ENCODE measurements around the gene ACSL5. TPM values are rescaled to one million over a fixed set of nuclear protein-coding genes. Genes with fewer than 3 reads are reported as not detected.
A peak's percentile ranks its signal among the peaks of the same experiment; 100 is the strongest.

Gene ACSL5
- total and polyA plus RNA-seq, 2 donors (not counting 3 experiments of a cell fraction or from before 2014, with no cell fraction given), result 1.5 to 2.1 TPM

- intact Hi-C loops (cut with micrococcal nuclease), result no loop called here
- H3K4me1 ChIP-seq (ENCODE audit: control insufficient read depth, extremely low read depth, insufficient read depth, low read length), result peaks cover 23% of the 10 kb centered on the region
These were observed 9.4 kb downstream of the ACSL5 start for GRCh38 chr10:112383325-112383724.

GRCh38 chr10:112384141-112384540 is 10.2 kb downstream of the ACSL5 start:
- no TSS peak for BruUV-seq (replicated peaks)
- intact Hi-C loops (cut with micrococcal nuclease), result no loop called here

More at GRCh38 chr10:112383325-112383724, 9.4 kb downstream of the ACSL5 start:
- Histone ChIP-seq H3K79me2 (ENCODE audit: control insufficient read depth, insufficient read depth, low read length) (no peaks in the 10 kb centered on the region), H3K36me3 (ENCODE audit: control insufficient read depth in 2 of 2, extremely low read depth in 1 of 2, insufficient read depth in 2 of 2, low read length in 2 of 2) (no peaks in the 10 kb centered on the region), H3K27ac (ENCODE audit: insufficient read depth, low read depth, low read length) (no peak overlapping the region), H4K20me1 (replicated peaks; ENCODE audit: control insufficient read depth, extremely low read depth, insufficient read depth, low read length) (no peaks in the 10 kb centered on the region), H3K9ac (replicated peaks; ENCODE audit: extremely low read depth, insufficient read depth, low read length) (no peak overlapping the region), H3K27me3 (ENCODE audit: control insufficient read depth in 2 of 2, insufficient read depth in 2 of 2, low read length in 2 of 2) (no peaks in the 10 kb centered on the region), H2AFZ (ENCODE audit: low read depth, low read length) (no peak overlapping the region), H3K4me3 (replicated peaks in 1 of 3; ENCODE audit: insufficient read depth in 1 of 3, low read depth in 1 of 3, low read length in 3 of 3) (no peak overlapping the region), H3K9me3 (replicated peaks; ENCODE audit: control insufficient read depth, insufficient read depth, low read length) (no peaks in the 10 kb centered on the region), H3K9me1 (replicated peaks; ENCODE audit: control insufficient read depth, extremely low read depth, insufficient read depth, low read length) (no peaks in the 10 kb centered on the region), H3K4me2 (ENCODE audit: insufficient read depth, low read length) (no peak overlapping the region)
- peak; percentile 90 for FAIRE-seq
- TF ChIP-seq JUN (IDR thresholded peaks at IDR 0.05; ENCODE audit: borderline replicate concordance, insufficient read depth, insufficient read length, low read depth) (no peak), FOS (IDR thresholded peaks at IDR 0.05; ENCODE audit: borderline replicate concordance, insufficient read depth, low read length) (peak; percentile 90), GATA2 (IDR thresholded peaks at IDR 0.05; ENCODE audit: insufficient read depth, insufficient read length, low read depth, low read length) (peak; percentile 89), EZH2 (IDR thresholded peaks at IDR 0.05; ENCODE audit: borderline replicate concordance, low read depth, low read length, severe bottlenecking) (no peak), POLR2AphosphoS5 (IDR thresholded peaks at IDR 0.05; ENCODE audit: insufficient read depth, low read depth, low read length) (peak; percentile 56)
- POLR2A ChIA-PET, result interaction anchor here (1.7 kb wide), 1 partner anchor 22 kb away, joined by 5 read pairs; no protein-coding TSS in a partner anchor
- peak; percentile 77 for DNase-seq (ENCODE audit: low read depth, low spot score)
- CTCF ChIA-PET, result interaction anchor here (0.8 to 3.7 kb wide), 8 partner anchors 9 to 89 kb away, joined by 3 to 18 read pairs (median 4); partner anchors contain the start of gene ACSL5
- dilution Hi-C loops (cut with MboI; ENCODE audit: extremely low pct_ligation_motif_present, low sequenced_read_pairs), result no loop called here
- BruUV-seq (replicated peaks), result no TSS peak

More at GRCh38 chr10:112384141-112384540, 10.2 kb downstream of the ACSL5 start:
- no peaks in the 10 kb centered on the region for H3K36me3 ChIP-seq (ENCODE audit: control insufficient read depth in 2 of 2, extremely low read depth in 1 of 2, insufficient read depth in 2 of 2, low read length in 2 of 2)
- no peaks in the 10 kb centered on the region for H3K79me2 ChIP-seq (ENCODE audit: control insufficient read depth, insufficient read depth, low read length)
- no peak overlapping the region for H3K4me2 ChIP-seq (ENCODE audit: insufficient read depth, low read length)
- H3K27me3 ChIP-seq (ENCODE audit: control insufficient read depth in 2 of 2, insufficient read depth in 2 of 2, low read length in 2 of 2), result no peaks in the 10 kb centered on the region
- no peaks in the 10 kb centered on the region for H3K9me3 ChIP-seq (replicated peaks; ENCODE audit: control insufficient read depth, insufficient read depth, low read length)
- no peak overlapping the region for H3K27ac ChIP-seq (ENCODE audit: insufficient read depth, low read depth, low read length)
- H3K9me1 ChIP-seq (replicated peaks; ENCODE audit: control insufficient read depth, extremely low read depth, insufficient read depth, low read length), result no peaks in the 10 kb centered on the region
- peaks cover 31% of the 10 kb centered on the region for H3K4me1 ChIP-seq (ENCODE audit: control insufficient read depth, extremely low read depth, insufficient read depth, low read length)
- TF ChIP-seq JUN (IDR thresholded peaks at IDR 0.05; ENCODE audit: borderline replicate concordance, insufficient read depth, insufficient read length, low read depth) (no peak), MAX (IDR thresholded peaks at IDR 0.05; ENCODE audit: insufficient read depth, insufficient read length) (no peak), FOS (IDR thresholded peaks at IDR 0.05; ENCODE audit: borderline replicate concordance, insufficient read depth, low read length) (no peak), GATA2 (IDR thresholded peaks at IDR 0.05; ENCODE audit: insufficient read depth, insufficient read length, low read depth, low read length) (no peak), POLR2AphosphoS5 (IDR thresholded peaks at IDR 0.05; ENCODE audit: insufficient read depth, low read depth, low read length) (no peak), MYC (IDR thresholded peaks at IDR 0.05; ENCODE audit: low read depth, low read length) (no peak), POLR2A (IDR thresholded peaks at IDR 0.05; ENCODE audit: low read depth, low read length) (no peak), EZH2 (IDR thresholded peaks at IDR 0.05; ENCODE audit: borderline replicate concordance, low read depth, low read length, severe bottlenecking) (no peak), CTCF (IDR thresholded peaks at IDR 0.05; ENCODE audit: extremely low read depth in 1 of 2, insufficient read depth in 1 of 2, low read depth in 1 of 2, low read length in 2 of 2) (no peak)
- ChIA-PET CTCF (interaction anchor here (1.0 to 3.7 kb wide), 5 partner anchors 10 to 51 kb away, joined by 3 to 18 read pairs (median 3); partner anchors contain the start of gene ACSL5), POLR2A (interaction anchor here (1.7 kb wide), 1 partner anchor 22 kb away, joined by 5 read pairs; no protein-coding TSS in a partner anchor)
- DNase-seq (ENCODE audit: low read depth, low spot score) (no peak), FAIRE-seq (no peak)
- H3K4me3 ChIP-seq (replicated peaks in 1 of 3; ENCODE audit: insufficient read depth in 1 of 3, low read depth in 1 of 3, low read length in 3 of 3), result no peak overlapping the region
- no peak overlapping the region for H2AFZ ChIP-seq (ENCODE audit: low read depth, low read length)
- no peaks in the 10 kb centered on the region for H4K20me1 ChIP-seq (replicated peaks; ENCODE audit: control insufficient read depth, extremely low read depth, insufficient read depth, low read length)
- dilution Hi-C loops (cut with MboI; ENCODE audit: extremely low pct_ligation_motif_present, low sequenced_read_pairs), result no loop called here
- H3K9ac ChIP-seq (replicated peaks; ENCODE audit: extremely low read depth, insufficient read depth, low read length), result no peak overlapping the region

All from endothelial cell of umbilical vein (primary cell).